Measurements from ENCODE around the gene DDR2.
A peak's percentile ranks its signal among the peaks of the same experiment; 100 is the strongest.

The DDR2 gene

DNA sequence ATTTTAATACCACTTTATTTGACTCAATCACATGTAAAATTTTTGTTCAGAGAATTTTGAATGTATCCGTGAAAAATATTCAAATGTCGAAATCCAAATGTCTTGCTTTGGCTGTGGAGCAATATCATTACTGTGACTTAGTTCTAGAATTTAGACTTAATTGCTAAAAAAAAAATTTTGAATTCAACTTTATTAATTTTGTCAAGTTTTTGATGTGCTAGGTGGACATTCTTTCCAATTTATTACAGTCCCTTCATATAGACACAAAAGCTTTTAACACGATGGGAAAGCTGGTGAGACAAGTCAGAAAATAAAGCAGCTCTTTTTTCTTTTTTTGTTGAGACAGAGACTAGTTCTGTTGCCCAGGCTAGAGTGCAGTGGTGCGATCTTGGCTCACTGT lies 62.6 kb downstream of the DDR2 start:
- no peak for DNase-seq

- no peak for DNase-seq
Observed at GRCh38 chr1:162695687-162696086, 63.4 kb downstream of the DDR2 start.

DNA sequence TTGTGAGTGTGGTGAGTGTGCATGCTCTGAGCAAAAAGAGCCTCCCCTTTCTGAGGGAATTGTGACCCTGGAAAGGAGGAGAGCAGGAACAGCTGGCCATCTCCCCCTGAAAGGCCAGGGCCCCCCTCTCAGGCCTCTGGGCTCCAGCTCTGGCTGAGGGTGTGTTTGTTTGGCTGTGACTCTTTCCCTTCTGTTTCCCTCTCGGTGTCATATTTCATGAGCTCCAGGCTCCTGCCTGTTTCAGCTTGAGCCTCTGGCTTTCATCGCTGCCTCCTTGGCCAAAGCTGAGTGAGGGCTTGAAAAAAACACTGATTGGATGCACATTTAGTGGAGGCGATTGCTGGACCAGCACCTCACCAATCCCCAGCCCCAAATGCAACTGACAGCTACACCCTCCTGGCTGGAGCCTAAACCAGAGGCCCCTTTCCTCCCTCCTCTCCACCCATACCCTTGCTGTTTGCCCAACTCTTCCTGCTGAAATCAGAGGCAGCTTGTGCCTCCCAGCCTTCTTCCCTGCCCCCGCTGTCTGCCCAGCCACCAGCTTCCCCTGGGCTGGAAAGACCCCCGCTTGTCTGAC lies 64.1 kb downstream of the DDR2 start:
- peak in 21 of 56 donors; percentile 5 to 58 (median 18) for DNase-seq

DNA sequence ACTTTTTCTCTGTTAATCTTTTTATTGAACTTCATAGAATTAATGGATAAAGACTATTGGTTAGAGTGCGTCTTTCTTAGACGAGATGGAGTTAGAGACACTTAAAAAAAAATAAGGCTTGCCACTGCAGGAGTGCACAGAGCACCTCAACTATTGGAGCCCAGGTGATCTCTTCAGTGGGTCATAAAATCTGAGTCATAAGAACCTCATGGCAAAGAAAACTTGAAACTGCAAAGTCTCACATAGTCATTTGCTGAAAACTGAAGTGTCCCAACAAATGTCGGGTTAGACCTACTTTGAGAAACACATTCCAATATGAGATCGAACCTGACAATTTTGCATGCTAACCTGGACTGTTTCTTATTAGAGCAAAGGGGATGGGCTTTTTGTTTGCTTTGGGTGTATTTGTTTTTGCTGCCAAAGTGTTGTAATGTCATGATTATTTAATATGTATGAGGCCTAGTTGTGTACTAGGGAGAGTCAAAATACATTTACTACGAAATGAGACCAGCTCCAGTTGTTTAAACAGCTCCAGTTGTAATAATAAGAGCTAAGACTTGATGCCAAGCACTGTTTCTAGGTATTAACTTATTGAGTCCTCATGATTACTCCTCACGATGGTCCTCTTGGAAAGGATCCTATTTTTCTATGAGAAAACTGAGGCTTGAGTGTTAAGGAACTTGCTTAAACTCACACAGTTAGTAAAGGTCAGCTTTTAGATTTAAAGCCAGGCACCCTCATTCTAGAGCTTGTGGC lies 65.1 kb downstream of the DDR2 start:
- no peak for DNase-seq

DNA sequence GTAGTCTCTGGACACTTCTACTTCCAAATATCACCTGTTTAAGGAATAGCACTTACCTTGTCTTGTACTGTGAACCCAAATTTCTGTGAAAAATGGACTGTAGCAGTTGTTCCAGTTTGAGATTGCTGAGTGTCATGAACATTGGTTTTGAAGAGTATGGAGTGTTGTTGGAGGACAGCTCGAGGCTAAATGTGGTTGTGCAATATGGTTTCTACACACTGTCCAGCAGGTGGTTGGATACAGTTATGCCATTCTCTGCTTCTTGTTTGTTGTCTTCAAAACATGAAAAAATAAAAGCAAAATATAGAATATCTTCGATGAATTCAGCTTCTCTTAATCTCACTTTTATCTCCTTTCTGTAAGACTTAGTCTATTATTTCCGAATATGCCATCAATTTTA lies 67.1 kb downstream of the DDR2 start:
- no peak for DNase-seq

DNA sequence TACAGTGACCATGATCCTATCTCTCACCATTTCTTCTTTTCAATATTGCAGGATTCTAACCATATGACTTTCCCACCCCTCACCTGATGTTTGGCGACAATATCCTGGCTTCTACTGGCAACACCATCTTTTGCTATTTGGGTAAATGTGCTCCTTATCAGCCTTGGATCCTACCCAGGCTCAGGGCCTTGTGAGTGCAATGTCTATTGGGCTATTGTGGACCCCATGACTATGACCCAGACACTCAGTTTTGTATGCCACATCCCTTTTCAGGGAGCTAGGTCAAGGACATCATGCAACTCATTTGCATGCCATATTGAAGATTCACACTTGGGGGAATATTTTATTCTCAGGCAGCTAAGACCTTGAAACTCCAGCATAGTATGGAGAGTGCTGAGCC lies 67.9 kb downstream of the DDR2 start:
- no peak for DNase-seq

DNA sequence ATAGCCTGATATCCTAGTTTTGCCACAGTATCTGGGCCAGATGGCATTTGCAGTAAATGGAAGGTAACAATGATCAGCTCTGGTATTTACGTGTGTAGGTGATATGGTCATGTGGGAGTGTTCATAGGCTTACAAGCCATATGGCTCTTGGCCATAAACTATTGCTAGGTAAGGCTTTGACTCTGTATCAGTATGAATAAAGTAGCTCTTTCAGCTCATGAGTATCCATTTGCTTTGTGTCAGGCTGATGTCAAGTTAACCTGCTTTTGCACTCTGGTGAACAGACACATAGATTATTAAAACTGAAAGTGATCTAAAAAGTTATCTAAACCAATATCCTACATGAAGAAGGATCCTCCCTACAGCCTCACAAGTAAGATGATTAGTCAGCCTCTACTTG lies 69.0 kb downstream of the DDR2 start:
- no peak for DNase-seq

DNA sequence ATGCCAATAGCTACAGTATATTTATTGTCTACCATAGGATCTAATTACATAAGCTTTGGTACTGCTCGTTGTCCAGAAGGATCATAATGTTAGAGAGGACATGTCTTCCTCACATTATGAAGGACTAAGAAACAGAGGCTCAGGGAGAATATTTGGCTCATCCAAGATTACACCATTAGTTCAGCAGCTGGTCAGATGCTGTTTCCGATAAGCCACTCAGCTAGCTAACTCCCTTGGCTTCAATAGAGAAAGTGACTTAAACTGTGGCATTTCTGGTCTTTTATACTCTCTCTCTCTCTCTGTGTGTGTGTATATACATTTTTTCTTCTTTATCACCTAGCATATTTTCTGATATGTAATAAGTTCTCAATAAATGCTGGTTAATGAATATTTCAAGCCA lies 70.4 kb downstream of the DDR2 start:
- no peak for DNase-seq

DNA sequence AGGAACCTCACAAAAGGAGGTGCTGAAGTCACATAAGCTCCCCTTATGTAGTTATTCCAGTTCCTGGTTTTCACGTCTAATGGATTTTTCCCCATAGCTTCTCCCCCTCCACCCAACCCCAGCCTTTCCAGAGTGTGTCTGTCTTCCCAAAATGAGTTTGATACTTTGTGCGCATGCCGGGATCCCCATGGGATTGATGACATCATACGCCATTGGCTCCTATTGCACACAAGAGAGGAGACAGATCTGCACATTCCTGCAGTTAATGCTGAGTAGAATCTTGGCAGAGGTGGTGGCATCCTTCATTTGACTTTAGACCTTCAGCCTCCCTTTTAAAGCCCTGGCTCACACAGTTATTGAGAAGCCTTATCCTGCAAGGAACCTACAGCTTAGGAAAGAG lies 71.4 kb downstream of the DDR2 start:
- no peak for DNase-seq

- no peak for DNase-seq
Observed at GRCh38 chr1:162704673-162705424, 72.6 kb downstream of the DDR2 start.

GRCh38 chr1:162706003-162706402 lies 73.7 kb downstream of the DDR2 start:
- no peak for DNase-seq

DNA sequence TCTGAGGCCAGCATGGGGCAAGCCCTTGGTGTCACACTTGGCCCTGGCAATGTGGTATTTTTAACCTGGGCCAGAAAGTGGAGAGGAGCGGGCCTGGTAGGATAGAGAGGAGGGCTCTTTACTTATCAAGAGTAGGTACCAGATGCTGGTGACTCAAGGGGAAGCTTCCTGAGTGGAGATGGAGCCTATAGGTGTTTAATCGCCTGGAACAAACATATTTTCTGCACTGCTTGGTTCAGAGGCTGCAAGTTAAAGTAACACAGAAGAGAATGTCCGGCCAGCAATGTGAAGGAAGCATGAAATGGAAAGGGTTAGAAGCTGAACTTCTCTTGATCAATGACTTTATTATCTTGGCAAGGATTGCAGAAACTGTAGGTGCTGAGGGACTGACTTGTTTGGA lies 74.3 kb downstream of the DDR2 start:
- no peak for DNase-seq

GRCh38 chr1:162708286-162708685 lies 76.0 kb downstream of the DDR2 start:
- DNase-seq, result no peak

- no peak for DNase-seq
Observed at GRCh38 chr1:162709132-162709860, 77.0 kb downstream of the DDR2 start.

- DNase-seq, result no peak
Observed at GRCh38 chr1:162709870-162710269, 77.6 kb downstream of the DDR2 start.

DNA sequence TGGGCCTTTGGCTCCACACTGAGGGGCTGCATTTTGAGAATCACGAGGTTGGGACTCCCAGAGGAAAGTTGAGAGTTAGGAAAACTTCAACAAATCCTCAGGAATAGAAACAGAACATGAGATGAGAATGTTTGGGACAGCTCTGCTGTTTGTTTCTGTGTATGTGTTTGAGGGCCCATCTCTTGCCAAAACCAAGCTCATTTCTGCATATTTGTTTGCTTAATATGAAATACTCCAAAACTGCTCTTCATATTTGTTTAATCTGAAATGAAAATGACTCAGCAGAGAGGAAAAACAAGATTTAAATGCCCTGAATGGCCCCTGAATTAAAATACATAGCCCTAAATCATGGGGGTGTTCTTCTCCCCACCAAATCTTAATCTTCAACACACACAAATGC lies 78.1 kb downstream of the DDR2 start:
- DNase-seq, result no peak

DNA sequence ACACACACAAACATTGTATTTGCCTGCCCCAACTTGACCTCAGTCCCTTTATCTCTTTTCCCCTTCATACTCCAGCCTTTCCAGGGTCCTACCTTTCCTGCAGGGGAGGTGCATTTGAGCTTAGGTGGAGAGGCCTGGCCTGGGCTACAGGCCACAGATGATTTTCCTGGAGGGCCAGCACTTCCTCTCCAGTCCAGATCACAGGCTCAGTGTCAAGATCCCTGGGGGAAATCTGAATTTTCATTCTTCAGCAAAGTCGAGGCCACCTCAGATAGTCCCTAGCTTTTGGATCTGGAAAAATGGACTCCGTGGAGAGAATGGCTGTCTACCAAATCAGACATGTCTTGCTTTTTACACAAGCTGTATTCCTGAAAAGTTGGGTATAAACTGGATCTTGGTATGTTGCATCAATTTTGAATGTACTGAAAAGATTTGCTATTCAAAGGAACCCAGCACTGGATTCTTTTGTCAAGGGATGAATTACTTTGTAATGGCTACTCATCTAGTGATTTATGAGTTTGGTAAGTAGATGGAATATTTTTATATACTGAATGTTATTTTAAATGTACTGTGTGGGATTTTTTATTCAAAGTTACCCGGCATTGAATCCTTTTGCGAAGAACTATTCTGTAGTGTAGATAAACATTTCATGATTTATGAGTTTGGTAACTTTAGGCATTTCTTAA lies 78.7 kb downstream of the DDR2 start:
- DNase-seq, result no peak

- no peak for DNase-seq
Observed at GRCh38 chr1:162712317-162713029, 80.2 kb downstream of the DDR2 start.

- DNase-seq, result no peak
Observed at GRCh38 chr1:162716123-162716522, 83.9 kb downstream of the DDR2 start.

DNA sequence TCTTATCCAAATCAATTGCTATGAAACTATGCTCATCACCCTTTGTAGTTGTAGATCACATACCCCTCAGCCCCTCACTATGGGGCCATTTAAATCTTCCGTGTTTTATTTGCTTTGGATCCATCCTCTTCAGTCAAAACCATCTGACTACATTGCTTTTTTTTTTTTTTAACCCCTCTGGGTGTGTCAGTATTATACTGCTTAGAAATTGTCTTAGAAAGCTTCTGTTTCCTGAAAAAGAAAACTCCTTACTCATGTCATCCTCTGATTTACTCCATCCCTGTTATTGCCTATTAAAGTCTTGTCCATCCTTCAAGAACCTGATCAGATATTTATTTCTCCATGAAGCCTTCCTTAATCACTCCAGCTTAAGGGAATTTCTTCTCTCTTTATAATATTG lies 84.3 kb downstream of the DDR2 start:
- DNase-seq, result no peak

Data from amygdala (tissue), 56 donors.